B cell (primary cell): ENCODE results near the gene NCOA5.

Source experiments
- EZH2 ChIP-seq: IDR thresholded peaks from 2 replicates; pipeline ENCODE4 v1.6.1; 2012; ENCODE audit warnings: borderline replicate concordance, low read depth, mild to moderate bottlenecking, moderate library complexity, low read length; ENCODE audit not compliant: insufficient read depth, poor library complexity, severe bottlenecking
- TF ChIP-seq, protein P1 (sequence below): fragments of 200-600 bp; IDR thresholded peaks from one replicate; pipeline ENCODE4 v1.8.0; 2022; ENCODE audit warnings: antibody characterized with exemption, mild to moderate bottlenecking

GRCh38 chr20:46063151-46063550, 26.6 kb downstream of the NCOA5 start:
- TF ChIP-seq, protein P1, sequence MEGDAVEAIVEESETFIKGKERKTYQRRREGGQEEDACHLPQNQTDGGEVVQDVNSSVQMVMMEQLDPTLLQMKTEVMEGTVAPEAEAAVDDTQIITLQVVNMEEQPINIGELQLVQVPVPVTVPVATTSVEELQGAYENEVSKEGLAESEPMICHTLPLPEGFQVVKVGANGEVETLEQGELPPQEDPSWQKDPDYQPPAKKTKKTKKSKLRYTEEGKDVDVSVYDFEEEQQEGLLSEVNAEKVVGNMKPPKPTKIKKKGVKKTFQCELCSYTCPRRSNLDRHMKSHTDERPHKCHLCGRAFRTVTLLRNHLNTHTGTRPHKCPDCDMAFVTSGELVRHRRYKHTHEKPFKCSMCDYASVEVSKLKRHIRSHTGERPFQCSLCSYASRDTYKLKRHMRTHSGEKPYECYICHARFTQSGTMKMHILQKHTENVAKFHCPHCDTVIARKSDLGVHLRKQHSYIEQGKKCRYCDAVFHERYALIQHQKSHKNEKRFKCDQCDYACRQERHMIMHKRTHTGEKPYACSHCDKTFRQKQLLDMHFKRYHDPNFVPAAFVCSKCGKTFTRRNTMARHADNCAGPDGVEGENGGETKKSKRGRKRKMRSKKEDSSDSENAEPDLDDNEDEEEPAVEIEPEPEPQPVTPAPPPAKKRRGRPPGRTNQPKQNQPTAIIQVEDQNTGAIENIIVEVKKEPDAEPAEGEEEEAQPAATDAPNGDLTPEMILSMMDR = no peak
- TF ChIP-seq EZH2 = no peak
